EH (cell line): ENCODE measurements around the gene DMBT1.

ENCODE experiments used
- DNase-seq: peaks from one replicate; pipeline ENCODE4 v3.0.0-alpha.2; 2015; ENCODE audit warnings: low read depth

The DMBT1 gene

GRCh38 chr10:122548407-122549085 lies 12.0 kb upstream of the DMBT1 start:
- no peak for DNase-seq

DNA sequence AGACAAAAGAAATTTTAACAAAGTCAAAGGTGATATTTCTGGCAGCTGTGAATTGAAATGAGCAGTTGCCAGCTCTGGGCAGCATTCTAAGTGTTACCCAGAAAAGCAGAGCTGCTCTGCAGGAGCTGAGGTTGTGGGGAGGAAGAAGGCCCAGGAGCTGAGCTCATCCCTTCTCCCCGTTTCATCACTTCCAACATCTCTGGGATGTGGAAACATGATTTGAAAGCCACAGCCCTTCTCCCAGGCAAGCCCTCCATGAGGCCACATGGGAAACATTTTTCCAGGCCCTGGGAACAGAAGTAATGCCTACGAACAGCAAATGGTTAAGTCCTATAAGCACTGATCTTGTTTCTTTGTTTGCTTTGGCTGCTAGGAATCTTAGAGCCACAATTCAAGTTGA lies 10.9 kb upstream of the DMBT1 start:
- no peak for DNase-seq

- no peak for DNase-seq
Observed at GRCh38 chr10:122550427-122550826, 10.1 kb upstream of the DMBT1 start.

DNA sequence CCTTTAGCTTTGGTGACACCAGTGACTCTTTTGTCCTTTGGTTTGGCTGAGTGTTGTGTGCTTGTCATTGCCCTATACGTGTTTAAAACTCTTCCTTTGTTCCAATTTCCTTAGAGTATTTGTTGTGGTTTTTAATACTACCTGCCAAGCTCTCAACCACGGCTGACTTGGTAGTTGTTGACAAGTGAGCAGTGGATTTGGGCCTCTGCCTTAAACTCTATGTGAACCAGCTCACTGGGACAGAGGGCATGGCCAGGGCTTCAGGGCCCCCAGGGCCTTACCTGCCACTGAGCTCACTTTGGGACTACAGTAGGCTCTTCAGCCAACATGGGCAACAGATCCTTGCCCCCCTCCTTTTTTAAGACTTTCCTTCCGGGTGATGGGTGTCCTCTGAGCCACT lies 9.6 kb upstream of the DMBT1 start:
- DNase-seq: no peak

GRCh38 chr10:122551450-122551849 lies 9.1 kb upstream of the DMBT1 start:
- no peak for DNase-seq

DNA sequence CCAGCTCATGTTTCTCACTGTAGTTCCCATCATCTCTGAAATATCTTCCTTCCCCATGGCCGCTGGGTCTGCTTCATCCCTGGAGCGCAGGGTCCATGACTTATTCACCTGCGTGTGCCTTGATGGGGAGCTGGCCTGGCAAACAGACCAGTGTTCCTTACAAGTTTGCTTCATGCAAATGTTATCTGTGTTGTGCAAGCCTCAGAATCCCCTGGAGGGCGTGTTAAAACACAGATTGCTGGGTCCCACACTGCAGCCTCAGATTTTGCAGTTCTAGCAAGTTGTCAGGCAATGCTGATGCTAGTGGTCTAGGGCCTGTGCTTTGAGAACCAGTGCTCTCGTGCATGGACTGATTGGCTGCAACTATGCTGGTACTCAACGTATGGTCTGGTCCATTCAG lies 7.2 kb upstream of the DMBT1 start:
- DNase-seq: no peak

DNA sequence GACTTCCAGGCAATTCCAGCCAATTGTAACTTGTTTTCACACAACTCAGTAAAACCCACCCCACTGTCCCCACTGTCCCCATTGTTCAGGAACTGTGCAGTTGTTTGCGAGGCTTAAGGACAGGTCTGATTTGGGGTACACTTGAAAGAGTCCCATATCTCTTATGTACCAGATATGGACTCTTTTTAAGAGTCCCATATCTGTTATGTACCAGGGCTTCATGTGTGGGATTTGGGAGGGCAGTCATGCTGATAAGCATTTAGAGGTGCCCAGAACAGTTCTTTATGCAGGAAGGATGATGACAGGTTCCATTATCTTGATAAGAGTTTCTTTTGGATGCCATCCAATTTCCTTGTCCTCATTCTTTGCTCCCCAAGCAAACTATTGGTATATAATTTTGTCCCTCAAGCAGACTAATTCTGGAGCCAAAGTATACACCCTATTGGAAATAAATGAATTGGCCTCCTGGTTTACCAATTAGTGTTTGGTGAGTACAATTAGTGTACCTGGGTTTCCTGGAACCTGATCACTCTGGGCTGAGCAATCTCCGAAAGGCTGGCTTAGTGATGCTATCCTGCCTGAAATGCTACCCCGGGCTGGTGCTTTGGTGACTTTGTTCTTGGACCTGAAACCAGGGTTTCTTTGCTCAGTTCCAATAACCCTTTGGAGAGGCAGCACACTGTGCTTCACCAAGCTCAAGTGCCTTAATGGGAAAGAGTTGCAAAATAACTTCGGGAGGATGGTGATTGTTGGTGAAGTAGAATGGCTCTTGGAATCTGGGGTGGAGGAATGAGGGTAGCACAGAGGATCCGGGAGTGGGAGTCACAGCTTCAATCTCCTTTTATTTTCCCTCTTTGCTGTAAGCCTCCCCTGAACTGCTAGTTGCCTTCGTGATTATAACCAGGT lies 6.2 kb upstream of the DMBT1 start:
- no peak for DNase-seq

GRCh38 chr10:122555442-122555841 lies 5.1 kb upstream of the DMBT1 start:
- no peak for DNase-seq

DNA sequence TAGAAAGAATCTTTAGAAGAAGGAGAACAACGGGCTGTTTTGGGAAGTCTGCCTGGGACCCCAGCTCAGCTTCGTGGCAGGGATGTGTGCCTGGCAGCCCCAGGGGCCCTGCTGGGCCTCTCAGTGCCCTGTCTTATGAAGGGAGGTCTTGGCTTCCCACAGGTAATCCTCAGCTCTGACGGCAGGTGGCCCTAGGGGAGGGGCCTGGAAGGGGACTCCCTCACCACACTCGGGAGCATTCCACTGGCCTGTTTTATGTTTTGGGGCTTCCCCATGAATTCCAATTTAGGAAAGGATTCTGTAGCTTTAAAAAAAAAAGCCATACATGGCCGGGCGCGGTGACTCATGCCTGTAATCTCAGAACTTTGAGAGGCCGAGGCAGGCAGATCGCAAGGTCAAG lies 3.0 kb upstream of the DMBT1 start:
- DNase-seq: no peak

DNA sequence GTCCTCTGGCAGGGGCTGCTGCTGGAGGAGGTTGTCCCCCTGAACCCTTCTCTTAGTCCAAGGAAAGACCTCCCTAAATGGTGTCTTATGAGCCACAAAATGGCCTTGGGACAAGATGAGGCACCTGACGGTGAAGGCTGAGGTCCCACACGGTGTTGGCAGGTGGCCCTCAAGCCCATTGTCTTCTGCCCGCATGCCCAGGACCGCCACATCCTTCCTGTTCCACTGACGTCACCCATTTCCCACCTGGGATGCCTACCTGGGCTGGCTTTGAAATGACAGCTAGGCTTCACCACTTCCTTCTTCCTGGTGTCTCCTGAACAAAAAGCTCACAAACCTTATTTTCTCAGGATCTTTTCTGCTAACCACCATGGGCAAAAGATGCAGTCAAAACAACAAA lies 2.1 kb upstream of the DMBT1 start:
- no peak for DNase-seq

DNA sequence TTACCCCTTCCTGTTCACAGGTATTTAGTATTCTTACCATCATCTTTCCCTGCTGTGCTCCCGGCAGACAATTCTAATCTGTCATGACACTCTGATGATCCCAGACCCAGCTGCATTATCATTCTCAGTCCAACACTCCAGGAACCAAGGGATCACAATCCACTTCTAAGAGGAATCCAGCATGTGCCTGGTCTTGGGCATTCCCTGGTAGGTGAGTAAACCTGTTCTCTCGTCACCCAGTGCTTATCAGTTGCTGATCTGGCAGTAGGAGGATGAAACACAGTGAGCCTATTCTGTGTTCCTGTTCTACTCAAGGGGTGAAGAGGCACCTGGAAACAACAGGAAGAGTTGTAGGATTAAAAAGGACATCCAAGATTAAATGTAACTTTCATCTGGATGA lies 1.3 kb upstream of the DMBT1 start:
- DNase-seq: no peak

DNA sequence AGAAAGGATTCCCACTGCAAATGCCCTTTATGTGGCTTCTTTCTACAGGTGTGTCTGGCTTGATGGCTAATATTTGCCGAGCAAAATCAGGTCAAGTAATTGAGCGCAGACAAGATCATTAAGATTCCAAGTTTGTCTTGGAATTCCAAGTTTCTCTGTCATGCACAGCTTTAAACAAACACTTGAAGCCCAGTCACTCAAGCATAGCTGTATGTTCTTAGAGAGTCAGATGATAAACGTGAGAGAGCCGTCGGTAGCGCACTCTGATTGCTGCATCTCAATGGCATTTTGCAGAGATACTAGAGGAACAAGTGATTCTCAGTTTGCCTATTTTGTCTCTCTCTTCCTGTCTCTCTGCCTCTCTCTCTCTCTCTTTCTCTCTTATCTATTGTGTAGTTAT lies 658 bp downstream of the DMBT1 start:
- DNase-seq: peak; percentile 25

GRCh38 chr10:122561792-122562191 lies 1.2 kb downstream of the DMBT1 start:
- DNase-seq: no peak

DNA sequence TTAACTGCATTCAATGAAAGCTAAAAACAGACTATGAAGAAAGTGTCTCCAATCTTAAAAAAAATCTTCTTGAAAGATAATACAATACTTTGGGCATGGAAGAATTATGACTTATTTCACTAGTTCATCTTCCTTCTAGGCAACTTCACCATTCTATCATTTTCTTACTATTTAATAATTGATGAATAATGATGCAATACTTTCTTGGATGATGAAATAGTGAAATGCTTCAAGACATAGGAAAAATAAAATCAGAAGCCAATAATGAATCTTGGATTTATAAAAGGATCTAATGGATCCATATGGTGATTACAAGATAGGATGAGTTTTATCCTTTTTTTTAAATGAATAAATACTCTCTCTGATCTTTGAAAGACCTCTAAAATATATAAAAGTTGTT lies 4.4 kb downstream of the DMBT1 start:
- DNase-seq: no peak

DNA sequence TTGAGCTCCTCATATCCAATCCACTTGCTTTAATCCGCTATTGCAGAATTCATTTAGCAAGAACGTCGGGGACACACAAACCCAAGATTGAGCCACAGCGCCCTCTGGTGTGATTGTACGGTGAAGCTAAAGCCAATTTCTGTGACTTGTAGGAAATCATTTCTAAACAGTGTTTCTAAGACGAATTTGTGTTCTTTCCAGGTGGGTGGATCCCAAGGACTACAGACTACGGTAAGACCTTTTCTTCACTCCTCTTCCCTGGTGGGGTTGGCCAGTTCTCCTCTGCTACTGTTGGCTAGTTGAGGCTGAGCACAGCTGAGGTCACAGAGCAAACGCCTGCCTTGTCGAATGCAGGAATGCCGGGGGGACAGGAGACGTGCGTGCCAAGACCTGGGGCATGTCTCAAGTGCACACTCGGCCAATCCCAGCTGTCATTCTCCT lies 5.2 kb downstream of the DMBT1 start:
- DNase-seq: peak; percentile 74

- DNase-seq: no peak
Observed at GRCh38 chr10:122566632-122567031, 6.1 kb downstream of the DMBT1 start.

- peak; percentile 29 for DNase-seq
Observed at GRCh38 chr10:122567056-122567660, 6.6 kb downstream of the DMBT1 start.

GRCh38 chr10:122568551-122568950 lies 8.0 kb downstream of the DMBT1 start:
- DNase-seq: no peak

DNA sequence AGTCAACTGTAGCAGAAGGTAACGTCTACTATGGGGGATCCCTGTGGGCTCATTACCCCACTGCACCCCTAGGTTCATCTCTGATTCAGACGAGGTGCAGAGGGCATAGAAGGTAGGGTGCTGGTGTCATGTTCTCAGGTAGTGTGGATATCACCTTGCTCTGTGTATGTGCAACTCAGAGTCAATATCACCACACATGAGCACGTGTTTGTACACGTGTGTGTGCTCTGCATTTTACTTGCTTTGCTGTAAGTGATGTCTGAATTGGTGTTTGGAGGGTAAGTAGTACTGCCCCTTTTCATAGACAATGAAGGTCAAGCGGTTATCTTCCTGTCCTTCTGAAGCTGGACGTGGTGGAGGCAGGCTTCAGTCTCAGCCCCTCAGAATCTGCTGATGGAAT lies 10.4 kb downstream of the DMBT1 start:
- no peak for DNase-seq

DNA sequence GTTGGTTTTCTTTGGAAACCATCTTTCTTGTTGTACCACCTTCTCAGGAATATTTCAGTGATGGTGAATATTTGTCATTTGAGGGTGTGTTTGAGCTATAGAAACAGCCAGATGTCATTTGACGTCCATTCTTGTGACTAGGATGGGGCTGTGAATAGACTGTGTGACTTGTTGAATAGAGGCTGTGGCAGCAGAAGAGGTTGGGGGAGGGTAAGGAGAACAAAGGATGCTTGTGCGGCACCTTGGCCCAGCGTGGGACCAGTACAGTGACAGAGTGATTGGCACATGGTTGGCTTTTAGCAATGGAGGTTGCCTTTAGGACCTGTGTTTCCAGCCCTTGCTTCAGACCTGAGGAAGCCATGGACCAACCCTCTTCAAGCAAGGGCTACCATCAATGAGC lies 11.3 kb downstream of the DMBT1 start:
- DNase-seq: no peak

GRCh38 chr10:122575776-122576175 lies 15.2 kb downstream of the DMBT1 start:
- DNase-seq: no peak

DNA sequence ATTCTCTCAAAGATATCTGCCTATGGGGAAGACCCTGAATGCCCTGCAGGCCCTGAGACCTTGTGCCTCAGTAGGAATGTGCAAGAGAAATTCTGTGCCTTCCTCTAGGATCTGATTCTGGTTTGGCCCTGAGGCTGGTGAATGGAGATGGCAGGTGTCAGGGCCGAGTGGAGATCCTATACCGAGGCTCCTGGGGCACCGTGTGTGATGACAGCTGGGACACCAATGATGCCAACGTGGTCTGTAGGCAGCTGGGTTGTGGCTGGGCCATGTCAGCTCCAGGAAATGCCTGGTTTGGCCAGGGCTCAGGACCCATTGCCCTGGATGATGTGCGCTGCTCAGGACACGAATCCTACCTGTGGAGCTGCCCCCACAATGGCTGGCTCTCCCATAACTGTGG lies 15.7 kb downstream of the DMBT1 start:
- no peak for DNase-seq

- DNase-seq: no peak
Observed at GRCh38 chr10:122577311-122577885, 16.8 kb downstream of the DMBT1 start.
